Measurements from ENCODE around the gene IGFALS. TPM values are rescaled to one million over a fixed set of nuclear protein-coding genes. Genes with fewer than 3 reads are reported as not detected.

The IGFALS gene
- total RNA-seq, 2 experiments from 2014 or later = not detected

DNA sequence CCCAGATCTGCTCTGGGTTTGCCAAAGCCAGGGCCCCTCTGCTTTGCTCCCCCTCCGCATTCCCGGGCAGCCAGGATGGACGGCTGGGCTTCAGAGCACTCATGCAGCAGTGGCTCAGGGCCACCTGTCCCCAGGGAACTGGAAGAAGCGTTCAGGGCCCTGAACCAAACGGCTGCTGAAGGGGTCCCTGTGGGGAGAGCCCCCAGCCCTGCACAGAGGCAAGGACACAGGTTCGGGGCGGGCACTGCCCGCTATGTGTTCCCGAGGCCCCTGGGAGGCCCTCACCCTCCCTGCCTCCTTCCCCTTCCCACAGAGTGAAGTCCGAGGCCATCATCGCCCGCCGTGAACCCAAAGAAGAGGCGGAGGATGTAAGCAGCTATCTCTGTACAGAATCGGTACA, 32.6 kb downstream of the IGFALS start:
- no peak overlapping the region for H3K27ac Mint-ChIP-seq
- ChIA-PET POLR2A (no interaction called here), CTCF (no interaction called here)
- peaks cover 10% of the 10 kb centered on the region for H3K4me1 Mint-ChIP-seq
- H3K36me3 Mint-ChIP-seq (ENCODE audit: low read depth) = peaks cover 7% of the 10 kb centered on the region
- ATAC-seq (no peak), DNase-seq (no peak)
- no peaks in the 10 kb centered on the region for H3K9me3 Mint-ChIP-seq (ENCODE audit: low read depth)
- no peaks in the 10 kb centered on the region for H3K27me3 Mint-ChIP-seq
- no peak overlapping the region for H3K4me3 Mint-ChIP-seq
- intact Hi-C loops (cut with DNase I, micrococcal nuclease) = no loop called here

DNA sequence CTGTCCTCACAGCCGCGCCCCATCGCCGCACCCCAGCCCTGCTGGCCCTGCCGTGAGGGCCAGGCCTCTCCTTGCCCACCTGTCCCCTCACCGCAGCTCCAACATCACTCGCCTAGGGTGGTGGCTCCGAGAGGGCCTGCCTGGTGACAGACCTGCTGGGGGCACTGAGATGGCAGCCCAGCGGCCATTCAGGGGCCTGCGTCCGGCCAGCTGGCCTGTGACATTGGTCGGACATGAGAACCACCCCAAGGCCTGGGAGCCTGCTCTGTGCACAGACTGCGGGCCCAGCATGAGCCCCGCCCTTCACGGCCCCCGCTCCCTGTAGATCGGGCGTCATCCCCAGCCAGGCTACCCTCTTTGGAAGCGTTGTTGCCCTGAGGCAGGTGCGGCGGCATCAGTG, 34.0 kb downstream of the IGFALS start:
- H3K27me3 Mint-ChIP-seq = no peaks in the 10 kb centered on the region
- intact Hi-C loops (cut with DNase I, micrococcal nuclease) = no loop called here
- CTCF ChIA-PET = interaction anchor here (0.8 kb wide), 1 partner anchor 115 kb away, joined by 3 read pairs; no protein-coding TSS in a partner anchor

GRCh38 chr16:1758923-1759322, 34.6 kb downstream of the IGFALS start:
- no peak overlapping the region for H3K27ac Mint-ChIP-seq
- POLR2A ChIA-PET = no interaction called here
- CTCF ChIA-PET = no interaction called here
- ATAC-seq (no peak), DNase-seq (no peak)
- no peaks in the 10 kb centered on the region for H3K27me3 Mint-ChIP-seq
- H3K4me3 Mint-ChIP-seq = no peak overlapping the region
- H3K9me3 Mint-ChIP-seq (ENCODE audit: low read depth) = no peaks in the 10 kb centered on the region
- peaks cover 10% of the 10 kb centered on the region for H3K36me3 Mint-ChIP-seq (ENCODE audit: low read depth)
- intact Hi-C loops (cut with DNase I, micrococcal nuclease) = no loop called here
- H3K4me1 Mint-ChIP-seq = peaks cover 10% of the 10 kb centered on the region

More for the DNA sequence above, 34.0 kb downstream of the IGFALS start:
- DNase-seq = no peak
- no peak overlapping the region for H3K27ac Mint-ChIP-seq
- H3K9me3 Mint-ChIP-seq (ENCODE audit: low read depth) = no peaks in the 10 kb centered on the region
- peaks cover 10% of the 10 kb centered on the region for H3K4me1 Mint-ChIP-seq
- POLR2A ChIA-PET = no interaction called here
- ATAC-seq = no peak
- H3K36me3 Mint-ChIP-seq (ENCODE audit: low read depth) = peaks cover 10% of the 10 kb centered on the region
- H3K4me3 Mint-ChIP-seq = no peak overlapping the region

GRCh38 chr16:1757714-1758461, 35.6 kb downstream of the IGFALS start:
- ATAC-seq (no peak), DNase-seq (no peak)
- Mint-ChIP-seq H3K4me3 (no peak overlapping the region), H3K9me3 (ENCODE audit: low read depth) (no peaks in the 10 kb centered on the region), H3K36me3 (ENCODE audit: low read depth) (peaks cover 11% of the 10 kb centered on the region), H3K27ac (no peak overlapping the region), H3K27me3 (no peaks in the 10 kb centered on the region), H3K4me1 (peaks cover 10% of the 10 kb centered on the region)
- intact Hi-C loops (cut with DNase I, micrococcal nuclease) = no loop called here
- ChIA-PET POLR2A (no interaction called here), CTCF (no interaction called here)

- DNase-seq (no peak), ATAC-seq (no peak)
- Mint-ChIP-seq H3K36me3 (ENCODE audit: low read depth) (peaks cover 11% of the 10 kb centered on the region), H3K4me1 (peaks cover 10% of the 10 kb centered on the region), H3K4me3 (no peak overlapping the region), H3K27me3 (no peaks in the 10 kb centered on the region), H3K9me3 (ENCODE audit: low read depth) (no peaks in the 10 kb centered on the region), H3K27ac (no peak overlapping the region)
- intact Hi-C loops (cut with DNase I, micrococcal nuclease) = no loop called here
- CTCF ChIA-PET = no interaction called here
- POLR2A ChIA-PET = no interaction called here
Observed at GRCh38 chr16:1754204-1754603, 39.3 kb downstream of the IGFALS start.

DNA sequence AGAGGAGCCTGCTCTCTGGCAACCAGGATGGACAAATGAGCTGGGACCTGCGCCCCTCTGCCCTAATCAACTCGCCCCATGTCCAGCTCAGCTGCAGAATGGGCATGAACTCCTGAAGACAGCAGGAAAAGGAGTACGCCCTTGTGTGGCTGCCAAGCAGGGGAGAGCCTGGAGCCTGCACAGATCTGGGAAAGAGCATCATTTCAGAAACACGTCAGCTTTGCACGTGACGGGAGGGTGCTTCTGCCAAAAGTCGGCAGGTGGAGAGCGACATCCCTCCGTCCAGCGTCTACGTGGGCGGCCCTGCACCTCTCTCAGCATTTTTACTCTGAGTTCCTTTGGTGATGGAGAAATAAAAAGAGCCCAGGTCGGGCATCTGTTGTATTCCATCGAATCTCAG, 40.7 kb downstream of the IGFALS start:
- POLR2A ChIA-PET = no interaction called here
- Mint-ChIP-seq H3K36me3 (ENCODE audit: low read depth) (peaks cover 11% of the 10 kb centered on the region), H3K4me1 (peaks cover 10% of the 10 kb centered on the region), H3K27me3 (no peaks in the 10 kb centered on the region), H3K27ac (no peak overlapping the region), H3K9me3 (ENCODE audit: low read depth) (no peaks in the 10 kb centered on the region), H3K4me3 (no peak overlapping the region)
- ATAC-seq (no peak), DNase-seq (no peak)
- intact Hi-C loops (cut with DNase I, micrococcal nuclease) = no loop called here
- CTCF ChIA-PET = interaction anchor here (0.7 kb wide), 1 partner anchor 58 kb away, joined by 3 read pairs; no protein-coding TSS in a partner anchor

DNA sequence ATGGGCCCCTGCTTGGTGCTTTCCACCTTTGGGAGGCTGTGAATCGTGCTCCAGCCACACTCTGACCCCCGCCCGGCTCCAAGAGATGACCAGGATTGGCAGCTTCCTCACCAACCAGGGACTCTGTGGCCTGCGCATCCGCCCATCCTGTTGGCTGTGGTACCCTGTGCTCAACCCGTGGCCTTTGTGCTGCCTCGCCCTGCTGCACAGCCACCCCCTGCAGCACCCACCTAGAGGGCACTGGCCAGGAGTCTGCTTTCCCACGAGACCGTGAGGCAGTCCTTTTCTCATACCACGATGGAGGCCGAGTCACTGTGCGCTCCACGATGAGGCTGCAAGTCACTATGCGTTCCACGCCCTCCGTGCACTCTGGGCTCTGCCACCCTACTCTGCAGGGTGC, 41.6 kb downstream of the IGFALS start:
- ChIA-PET CTCF (interaction anchor here (0.6 to 0.8 kb wide), 2 partner anchors 48 to 640 kb away, joined by 3 read pairs; no protein-coding TSS in a partner anchor), POLR2A (no interaction called here)
- DNase-seq (no peak), ATAC-seq (no peak)
- Mint-ChIP-seq H3K4me3 (no peak overlapping the region), H3K4me1 (peaks cover 4% of the 10 kb centered on the region), H3K27me3 (no peaks in the 10 kb centered on the region), H3K9me3 (ENCODE audit: low read depth) (no peaks in the 10 kb centered on the region), H3K27ac (no peak overlapping the region), H3K36me3 (ENCODE audit: low read depth) (peaks cover 11% of the 10 kb centered on the region)
- intact Hi-C loops (cut with DNase I, micrococcal nuclease) = no loop called here

- ATAC-seq = peak; percentile 53
- Mint-ChIP-seq H3K27me3 (no peaks in the 10 kb centered on the region), H3K27ac (no peak overlapping the region), H3K9me3 (ENCODE audit: low read depth) (no peaks in the 10 kb centered on the region), H3K4me1 (no peaks in the 10 kb centered on the region), H3K4me3 (no peak overlapping the region), H3K36me3 (ENCODE audit: low read depth) (peaks cover 9% of the 10 kb centered on the region)
- ChIA-PET CTCF (no interaction called here), POLR2A (no interaction called here)
- intact Hi-C loops (cut with DNase I, micrococcal nuclease) = no loop called here
- DNase-seq = no peak
Observed at GRCh38 chr16:1749152-1750117, 44.1 kb downstream of the IGFALS start.

GRCh38 chr16:1747934-1748333, 45.6 kb downstream of the IGFALS start:
- no peaks in the 10 kb centered on the region for H3K9me3 Mint-ChIP-seq (ENCODE audit: low read depth)
- DNase-seq = no peak
- peaks cover 9% of the 10 kb centered on the region for H3K36me3 Mint-ChIP-seq (ENCODE audit: low read depth)
- no peaks in the 10 kb centered on the region for H3K4me1 Mint-ChIP-seq
- intact Hi-C loops (cut with DNase I, micrococcal nuclease) = no loop called here
- POLR2A ChIA-PET = no interaction called here
- no peak overlapping the region for H3K27ac Mint-ChIP-seq
- CTCF ChIA-PET = interaction anchor here (0.6 kb wide), 1 partner anchor 776 kb away, joined by 4 read pairs; no protein-coding TSS in a partner anchor
- no peak for ATAC-seq
- no peaks in the 10 kb centered on the region for H3K27me3 Mint-ChIP-seq
- no peak overlapping the region for H3K4me3 Mint-ChIP-seq

DNA sequence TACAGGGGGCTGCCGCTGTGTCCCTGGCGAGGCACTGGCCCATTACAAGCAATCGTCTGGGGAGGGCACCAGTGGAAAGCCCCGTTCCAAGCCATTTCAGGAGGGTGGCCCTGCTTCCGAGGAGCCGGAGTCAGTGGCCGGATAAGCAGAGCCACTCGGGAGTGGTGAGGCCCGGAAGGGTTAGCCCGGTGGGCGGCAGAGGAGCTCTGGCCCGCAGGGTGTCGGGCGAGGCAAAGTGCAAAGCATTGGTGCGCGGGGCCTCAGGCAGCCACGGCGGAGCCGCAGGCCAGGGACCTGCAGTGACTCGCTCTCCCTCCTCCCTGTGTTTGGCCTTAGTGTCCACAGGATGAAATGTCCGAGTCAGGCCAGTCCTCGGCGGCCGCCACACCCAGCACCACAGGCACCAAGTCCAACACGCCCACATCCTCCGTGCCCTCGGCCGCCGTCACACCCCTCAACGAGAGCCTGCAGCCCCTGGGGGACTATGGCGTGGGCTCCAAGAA, 46.8 kb downstream of the IGFALS start:
- Mint-ChIP-seq H3K36me3 (ENCODE audit: low read depth) (peaks cover 6% of the 10 kb centered on the region), H3K9me3 (ENCODE audit: low read depth) (no peaks in the 10 kb centered on the region), H3K4me3 (no peak overlapping the region), H3K4me1 (no peaks in the 10 kb centered on the region), H3K27ac (no peak overlapping the region), H3K27me3 (no peaks in the 10 kb centered on the region)
- no peak for ATAC-seq
- CTCF ChIA-PET = no interaction called here
- POLR2A ChIA-PET = no interaction called here
- intact Hi-C loops (cut with DNase I, micrococcal nuclease) = no loop called here
- no peak for DNase-seq

DNA sequence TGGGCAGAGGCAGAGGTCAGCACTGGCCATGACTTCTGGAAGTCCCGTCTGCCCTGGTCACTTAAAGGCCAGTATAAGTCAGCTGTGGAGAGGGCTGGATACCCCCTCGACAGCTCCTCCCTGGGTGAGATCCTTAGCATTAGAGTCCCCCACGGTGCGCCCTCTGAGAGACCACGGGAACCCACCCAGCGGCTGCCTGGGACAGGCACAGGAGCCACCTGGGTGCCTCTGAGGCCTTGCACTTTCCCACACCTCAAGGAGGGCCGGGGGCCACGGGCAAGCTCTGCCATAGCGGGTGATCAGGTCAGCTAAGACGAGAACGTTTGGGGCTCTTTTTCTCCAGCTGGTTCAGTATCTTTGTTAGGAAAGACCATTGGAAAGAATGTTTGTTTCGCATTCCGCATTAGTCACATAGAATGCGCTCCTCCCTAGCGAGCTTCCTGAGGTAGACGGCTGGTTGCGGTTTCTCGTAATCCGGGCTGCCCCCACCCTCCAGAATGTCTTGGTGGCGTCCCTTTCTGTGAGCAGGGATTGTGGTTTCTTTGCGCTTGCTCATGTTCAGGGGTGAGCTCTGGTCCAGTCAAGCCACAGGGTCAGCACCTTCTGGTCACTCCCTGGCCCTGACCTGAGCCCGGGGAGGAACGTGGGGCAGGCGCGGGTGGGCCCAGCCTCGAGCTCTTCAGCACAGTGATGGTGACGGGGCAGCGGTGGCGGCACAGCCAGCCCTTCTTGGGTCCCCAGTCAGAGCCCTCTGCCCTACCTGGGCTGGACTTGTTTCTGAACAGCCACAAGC, 47.4 kb downstream of the IGFALS start:
- no peak overlapping the region for H3K27ac Mint-ChIP-seq
- H3K9me3 Mint-ChIP-seq (ENCODE audit: low read depth) = no peaks in the 10 kb centered on the region
- CTCF ChIA-PET = interaction anchor here (0.7 kb wide), 1 partner anchor 325 kb away, joined by 3 read pairs; no protein-coding TSS in a partner anchor
- intact Hi-C loops (cut with DNase I, micrococcal nuclease) = no loop called here
- no peaks in the 10 kb centered on the region for H3K4me1 Mint-ChIP-seq
- H3K36me3 Mint-ChIP-seq (ENCODE audit: low read depth) = peaks cover 6% of the 10 kb centered on the region
- H3K4me3 Mint-ChIP-seq = no peak overlapping the region
- POLR2A ChIA-PET = no interaction called here
- H3K27me3 Mint-ChIP-seq = no peaks in the 10 kb centered on the region
- no peak for ATAC-seq
- no peak for DNase-seq
